Endothelial cell of umbilical vein (primary cell): ENCODE results near the gene MROH2A. TPM values are rescaled to one million over a fixed set of nuclear protein-coding genes. Genes with fewer than 3 reads are reported as not detected.

Experiments used
- BruUV-seq: library from RNA; stranded (reverse); fragments of 400-500 nt; replicated peaks from 2 replicates; lab custom pipeline; 2021; lab: Mats Ljungman, UMichigan
- CTCF ChIA-PET: fragments of 300-600, 350-600 bp; sonication (Branson Sonifier 250); formaldehyde crosslinking; loops from one replicate; lab custom pipeline; 2021; ENCODE audit warnings: antibody characterized with exemption, inconsistent platforms; lab: Charles Lee
- POLR2A ChIA-PET: fragments of 300-600, 350-600 bp; sonication (Branson Sonifier 250); formaldehyde crosslinking; loops from one replicate; lab custom pipeline; 2021; ENCODE audit warnings: antibody characterized with exemption, inconsistent platforms; lab: Charles Lee
- DNase-seq: peaks from one replicate; pipeline ENCODE4 v3.0.0-alpha.2; 2011; ENCODE audit warnings: low read depth, low spot score
- FAIRE-seq: peaks from 2 replicates; lab custom pipeline; 2011; peaks lifted over from hg19 to GRCh38; lab: Jason Lieb, UNC
- H2AFZ ChIP-seq: 2 replicates; pipeline ENCODE4 v1.6.0; 2012; ENCODE audit warnings: low read depth, low read length, control low read depth, inconsistent platforms
- H3K27ac ChIP-seq: 2 replicates; pipeline ENCODE4 v1.5.1; 2011; ENCODE audit warnings: low read depth, mild to moderate bottlenecking, control low read depth, low read length, moderate library complexity; ENCODE audit not compliant: insufficient read depth
- H3K27me3 ChIP-seq, 2 experiments: 2 replicates each; pipeline versions ENCODE4 v1.6.0 to v1.6.1; 2011; ENCODE audit warnings: low read length in 2 of 2, mixed read lengths in 1 of 2; ENCODE audit not compliant: control insufficient read depth in 2 of 2, insufficient read depth in 2 of 2
- H3K36me3 ChIP-seq, 2 experiments: 2 replicates in 1 of 2; 3 replicates in 1 of 2; pipeline ENCODE4 v1.5.1; 2011; ENCODE audit warnings: low read length in 2 of 2, mild to moderate bottlenecking in 1 of 2, moderate library complexity in 1 of 2; ENCODE audit not compliant: control insufficient read depth in 2 of 2, insufficient read depth in 2 of 2; ENCODE audit errors: extremely low read depth in 1 of 2
- H3K4me1 ChIP-seq: 3 replicates; pipeline ENCODE4 v1.5.1; 2011; ENCODE audit warnings: mild to moderate bottlenecking, low read length; ENCODE audit not compliant: control insufficient read depth, insufficient read depth; ENCODE audit errors: extremely low read depth
- H3K4me2 ChIP-seq: 2 replicates; pipeline ENCODE4 v1.6.1; 2011; ENCODE audit warnings: low read length, control low read depth, mixed read lengths; ENCODE audit not compliant: insufficient read depth
- H3K4me3 ChIP-seq, 3 experiments: fragments of 200-600 bp in 1 of 3; sonication (generic), shearing (Covaris generic) in 1 of 3; replicated peaks in 1 of 3; 2 replicates each; pipeline ENCODE4 v1.5.1; 2011 to 2016; ENCODE audit warnings: control low read depth in 3 of 3, low read length in 3 of 3, mild to moderate bottlenecking in 2 of 3, inconsistent platforms in 1 of 3, low read depth in 1 of 3, moderate library complexity in 1 of 3; ENCODE audit not compliant: insufficient read depth in 1 of 3
- H3K79me2 ChIP-seq: 2 replicates; pipeline ENCODE4 v1.6.0; 2012; ENCODE audit warnings: low read length, inconsistent platforms; ENCODE audit not compliant: control insufficient read depth, insufficient read depth
- H3K9ac ChIP-seq: replicated peaks from 2 replicates; pipeline ENCODE3; 2011; ENCODE audit warnings: low read length, control low read depth; ENCODE audit not compliant: insufficient read depth; ENCODE audit errors: extremely low read depth
- H3K9me1 ChIP-seq: replicated peaks from 3 replicates; pipeline ENCODE4 v1.6.0; 2011; ENCODE audit warnings: mild to moderate bottlenecking, low read length; ENCODE audit not compliant: control insufficient read depth, insufficient read depth; ENCODE audit errors: extremely low read depth
- H3K9me3 ChIP-seq: replicated peaks from 2 replicates; pipeline ENCODE4 v1.5.1; 2012; ENCODE audit warnings: low read length, inconsistent platforms; ENCODE audit not compliant: control insufficient read depth, insufficient read depth
- H4K20me1 ChIP-seq: replicated peaks from 2 replicates; pipeline ENCODE3; 2011; ENCODE audit warnings: mild to moderate bottlenecking, low read length; ENCODE audit not compliant: control insufficient read depth, insufficient read depth; ENCODE audit errors: extremely low read depth
- EZH2 ChIP-seq: IDR thresholded peaks from 2 replicates; pipeline ENCODE4 v1.6.1; 2012; ENCODE audit warnings: borderline replicate concordance, low read depth, mild to moderate bottlenecking, moderate library complexity, low read length, inconsistent platforms; ENCODE audit not compliant: severe bottlenecking
- FOS ChIP-seq: IDR thresholded peaks from 2 replicates; pipeline ENCODE4 v1.6.1; 2011; ENCODE audit warnings: mild to moderate bottlenecking, low read length, moderate library complexity, borderline replicate concordance; ENCODE audit not compliant: insufficient read depth
- GATA2 ChIP-seq: IDR thresholded peaks from 2 replicates; pipeline ENCODE4 v1.7.0; 2011; ENCODE audit warnings: low read depth, mild to moderate bottlenecking, moderate library complexity, mixed read lengths, low read length; ENCODE audit not compliant: insufficient read length, insufficient read depth
- JUN ChIP-seq: IDR thresholded peaks from 2 replicates; pipeline ENCODE4 v1.6.1; 2011; ENCODE audit warnings: borderline replicate concordance, low read depth; ENCODE audit not compliant: insufficient read length, insufficient read depth
- MYC ChIP-seq: IDR thresholded peaks from one replicate; pipeline ENCODE4 v1.6.1; 2011; ENCODE audit warnings: mild to moderate bottlenecking, low read depth, low read length
- dilution Hi-C: fragments of 300-500 bp; cut with MboI; formaldehyde crosslinking; loops from one replicate; pipeline ENCODE4 v1.15.0; 2019; ENCODE audit warnings: low sequenced_read_pairs; ENCODE audit not compliant: extremely low pct_ligation_motif_present
- intact Hi-C: fragments of 100-400 bp; cut with micrococcal nuclease; formaldehyde crosslinking; loops from one replicate; pipeline ENCODE4 v1.10.0; 2022
- polyA plus RNA-seq, 4 experiments: library from polyadenylated mRNA; depleted of rRNA in 3 of 4; stranded (reverse) in 3 of 4; unstranded in 1 of 4; fragments of >200 nt; gene quantifications; 2 replicates each; pipeline versions ENCODE4 v1.2.1 to v1.2.3, GENCODE V29; 2011 to 2012; ENCODE audit warnings: missing spikeins in 1 of 4
- total RNA-seq: library from RNA; stranded (reverse); gene quantifications from 2 replicates; pipeline ENCODE4 v1.2.3, GENCODE V29; 2021
- TF ChIP-seq, protein P1 (sequence below), 2 donors: IDR thresholded peaks; 1 replicate in 1 of 2; 2 replicates in 1 of 2; pipeline ENCODE4 v1.5.1; 2011; ENCODE audit warnings: low read length in 2 of 2, mild to moderate bottlenecking in 2 of 2, moderate library complexity in 2 of 2, control low read depth in 1 of 2, inconsistent platforms in 1 of 2, low read depth in 1 of 2; ENCODE audit not compliant: insufficient read depth in 1 of 2; ENCODE audit errors: extremely low read depth in 1 of 2
- TF ChIP-seq, protein P2 (sequence below): IDR thresholded peaks from 2 replicates; pipeline ENCODE4 v1.6.1; 2011; ENCODE audit not compliant: insufficient read depth, insufficient read length

The MROH2A gene
- total and polyA plus RNA-seq, 2 donors (not counting 3 experiments of a cell fraction or from before 2014, with no cell fraction given) = not detected

DNA sequence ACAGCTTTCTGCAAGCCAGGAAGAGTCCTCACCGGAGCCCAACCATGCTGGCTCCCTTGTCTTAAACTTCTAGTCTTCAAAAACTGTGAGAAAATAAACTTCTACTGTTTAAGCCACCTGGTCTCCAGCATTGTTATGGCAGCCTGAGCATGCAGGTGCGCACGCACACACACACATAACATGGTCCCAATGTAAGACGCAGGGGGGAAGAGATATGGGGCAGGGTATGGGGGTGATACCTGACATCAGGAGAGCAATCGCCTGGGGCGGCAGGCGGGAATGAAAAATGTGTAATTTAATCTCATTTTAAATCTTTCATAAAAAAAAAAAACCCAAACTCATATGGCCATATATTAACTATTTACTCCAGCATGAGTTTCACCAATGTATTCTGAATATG, 58.2 kb downstream of the MROH2A start:
- FAIRE-seq = no peak

More for the DNA sequence above, 58.2 kb downstream of the MROH2A start:
- intact Hi-C loops = loop anchor here (10.0 kb wide), 1 partner anchor 552 kb away; no protein-coding TSS in a partner anchor
- POLR2A ChIA-PET = no interaction called here
- BruUV-seq = no TSS peak
- CTCF ChIA-PET = no interaction called here
- no peak overlapping the region for H3K4me3 ChIP-seq
- TF ChIP-seq JUN (no peak), EZH2 (no peak), MYC (no peak), GATA2 (no peak), FOS (no peak)
- TF ChIP-seq, protein P1, sequence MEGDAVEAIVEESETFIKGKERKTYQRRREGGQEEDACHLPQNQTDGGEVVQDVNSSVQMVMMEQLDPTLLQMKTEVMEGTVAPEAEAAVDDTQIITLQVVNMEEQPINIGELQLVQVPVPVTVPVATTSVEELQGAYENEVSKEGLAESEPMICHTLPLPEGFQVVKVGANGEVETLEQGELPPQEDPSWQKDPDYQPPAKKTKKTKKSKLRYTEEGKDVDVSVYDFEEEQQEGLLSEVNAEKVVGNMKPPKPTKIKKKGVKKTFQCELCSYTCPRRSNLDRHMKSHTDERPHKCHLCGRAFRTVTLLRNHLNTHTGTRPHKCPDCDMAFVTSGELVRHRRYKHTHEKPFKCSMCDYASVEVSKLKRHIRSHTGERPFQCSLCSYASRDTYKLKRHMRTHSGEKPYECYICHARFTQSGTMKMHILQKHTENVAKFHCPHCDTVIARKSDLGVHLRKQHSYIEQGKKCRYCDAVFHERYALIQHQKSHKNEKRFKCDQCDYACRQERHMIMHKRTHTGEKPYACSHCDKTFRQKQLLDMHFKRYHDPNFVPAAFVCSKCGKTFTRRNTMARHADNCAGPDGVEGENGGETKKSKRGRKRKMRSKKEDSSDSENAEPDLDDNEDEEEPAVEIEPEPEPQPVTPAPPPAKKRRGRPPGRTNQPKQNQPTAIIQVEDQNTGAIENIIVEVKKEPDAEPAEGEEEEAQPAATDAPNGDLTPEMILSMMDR (IDR thresholded peaks at IDR 0.05; ENCODE audit: extremely low read depth in 1 of 2, insufficient read depth in 1 of 2, low read depth in 1 of 2, low read length in 2 of 2) = no peak
- TF ChIP-seq, protein P2, sequence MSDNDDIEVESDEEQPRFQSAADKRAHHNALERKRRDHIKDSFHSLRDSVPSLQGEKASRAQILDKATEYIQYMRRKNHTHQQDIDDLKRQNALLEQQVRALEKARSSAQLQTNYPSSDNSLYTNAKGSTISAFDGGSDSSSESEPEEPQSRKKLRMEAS = no peak
- no peaks in the 10 kb centered on the region for H3K9me1 ChIP-seq
- no peak overlapping the region for H2AFZ ChIP-seq
- no peaks in the 10 kb centered on the region for H4K20me1 ChIP-seq
- dilution Hi-C loops = no loop called here
- no peaks in the 10 kb centered on the region for H3K4me1 ChIP-seq
- H3K9me3 ChIP-seq = no peaks in the 10 kb centered on the region
- H3K36me3 ChIP-seq = peaks cover 4 to 36% of the 10 kb centered on the region in 2 experiments
- H3K27me3 ChIP-seq = no peaks in the 10 kb centered on the region
- no peak overlapping the region for H3K9ac ChIP-seq
- DNase-seq = no peak
- H3K27ac ChIP-seq = no peak overlapping the region
- H3K4me2 ChIP-seq = no peak overlapping the region
- peaks cover 58% of the 10 kb centered on the region for H3K79me2 ChIP-seq
